ENCODE measurements around the gene KDM4B.
A peak's percentile ranks its signal among the peaks of the same experiment; 100 is the strongest.

KDM4B gene

DNA sequence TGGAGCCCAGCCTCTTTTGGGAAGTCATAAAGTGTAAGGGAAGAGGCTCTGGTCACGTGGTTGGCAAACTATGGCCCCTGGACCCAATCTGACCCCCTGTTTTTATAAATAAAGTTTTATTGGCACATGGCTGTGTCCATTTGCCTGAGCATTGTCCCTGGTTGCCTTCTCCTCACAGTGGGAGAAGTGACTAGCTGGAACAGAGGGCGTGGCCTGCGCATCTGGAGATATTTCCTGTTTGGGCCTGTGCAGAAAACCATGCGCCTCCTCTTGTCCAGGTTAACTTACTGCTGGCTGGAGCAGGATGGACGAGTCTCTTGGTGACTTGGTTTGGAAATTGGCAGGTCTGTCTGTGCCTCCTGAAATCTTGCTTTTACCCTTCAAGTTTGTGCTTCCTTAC, 48.3 kb downstream of the KDM4B start:
- no peak overlapping the region for H3K4me3 ChIP-seq (ENCODE audit: low read depth, low read length)
- DNase-seq (ENCODE audit: low read depth, low spot score): no peak
- TF ChIP-seq, protein P1, sequence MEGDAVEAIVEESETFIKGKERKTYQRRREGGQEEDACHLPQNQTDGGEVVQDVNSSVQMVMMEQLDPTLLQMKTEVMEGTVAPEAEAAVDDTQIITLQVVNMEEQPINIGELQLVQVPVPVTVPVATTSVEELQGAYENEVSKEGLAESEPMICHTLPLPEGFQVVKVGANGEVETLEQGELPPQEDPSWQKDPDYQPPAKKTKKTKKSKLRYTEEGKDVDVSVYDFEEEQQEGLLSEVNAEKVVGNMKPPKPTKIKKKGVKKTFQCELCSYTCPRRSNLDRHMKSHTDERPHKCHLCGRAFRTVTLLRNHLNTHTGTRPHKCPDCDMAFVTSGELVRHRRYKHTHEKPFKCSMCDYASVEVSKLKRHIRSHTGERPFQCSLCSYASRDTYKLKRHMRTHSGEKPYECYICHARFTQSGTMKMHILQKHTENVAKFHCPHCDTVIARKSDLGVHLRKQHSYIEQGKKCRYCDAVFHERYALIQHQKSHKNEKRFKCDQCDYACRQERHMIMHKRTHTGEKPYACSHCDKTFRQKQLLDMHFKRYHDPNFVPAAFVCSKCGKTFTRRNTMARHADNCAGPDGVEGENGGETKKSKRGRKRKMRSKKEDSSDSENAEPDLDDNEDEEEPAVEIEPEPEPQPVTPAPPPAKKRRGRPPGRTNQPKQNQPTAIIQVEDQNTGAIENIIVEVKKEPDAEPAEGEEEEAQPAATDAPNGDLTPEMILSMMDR (IDR thresholded peaks at IDR 0.05; ENCODE audit: low read depth, low read length): no peak
- in situ Hi-C loops (cut with HindIII; ENCODE audit: low sequenced_read_pairs): no loop called here

DNA sequence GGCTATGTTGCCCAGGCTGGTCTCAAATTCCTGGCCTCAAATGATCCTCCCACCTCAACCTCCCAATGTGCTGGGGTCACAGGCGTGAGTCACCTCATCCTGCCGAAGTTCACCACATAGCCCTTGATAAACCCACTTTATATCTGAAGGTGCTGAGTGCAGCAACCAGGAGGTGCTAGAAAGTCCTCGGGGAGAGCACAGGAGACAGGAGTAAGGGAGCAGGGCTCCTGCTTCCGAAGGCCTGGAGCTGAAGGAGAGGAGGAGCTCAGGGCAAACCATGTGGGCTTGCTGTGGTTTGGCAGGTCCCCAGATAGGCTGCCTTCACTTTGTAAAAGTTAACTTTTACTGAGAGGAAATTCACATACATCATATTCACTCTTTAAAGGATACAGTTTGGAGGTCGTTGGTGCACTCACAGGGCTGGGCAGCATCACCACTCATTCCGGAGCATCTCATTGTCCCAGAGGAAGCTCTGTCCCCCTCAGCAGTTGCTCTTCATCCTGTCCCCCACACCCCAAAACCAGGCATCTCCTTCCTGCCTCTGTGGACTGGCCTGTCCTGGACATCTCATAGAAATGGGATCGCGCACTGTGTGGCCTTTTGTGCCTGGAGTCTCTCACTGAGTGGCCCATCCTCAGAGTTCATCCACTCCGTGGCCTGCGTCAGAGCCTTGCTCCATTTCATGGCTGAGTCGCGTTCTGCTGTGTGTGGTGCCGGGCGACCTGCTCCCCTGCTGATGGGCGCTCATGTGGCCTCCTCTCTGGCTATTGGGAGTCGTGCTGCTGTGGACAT, 49.5 kb downstream of the KDM4B start:
- no peak overlapping the region for H3K4me3 ChIP-seq (ENCODE audit: low read depth, low read length)
- TF ChIP-seq, protein P1 (IDR thresholded peaks at IDR 0.05; ENCODE audit: low read depth, low read length): no peak
- in situ Hi-C loops (cut with HindIII; ENCODE audit: low sequenced_read_pairs): no loop called here
- DNase-seq (ENCODE audit: low read depth, low spot score): peak; percentile 64

DNA sequence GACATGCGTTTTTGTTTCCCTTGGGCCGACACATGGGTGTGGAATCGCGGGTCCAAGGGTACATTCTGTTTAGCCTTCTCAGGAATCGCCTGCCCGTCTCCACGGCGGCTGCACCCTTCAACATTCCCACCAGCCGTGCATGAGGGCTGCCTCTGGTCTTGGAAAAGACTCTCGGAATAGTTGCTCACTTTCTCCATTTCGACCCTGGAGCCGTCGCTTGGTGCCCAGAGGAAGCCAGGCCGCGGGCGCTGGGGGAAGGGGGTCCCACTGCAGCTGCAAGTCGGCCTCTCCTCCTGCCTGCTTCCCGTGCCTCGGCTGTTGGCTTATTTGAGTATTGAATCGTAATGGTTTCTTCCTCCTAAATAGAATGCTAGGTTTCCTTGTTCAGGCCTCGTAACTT, 51.5 kb downstream of the KDM4B start:
- TF ChIP-seq, protein P1 (IDR thresholded peaks at IDR 0.05; ENCODE audit: low read depth, low read length): no peak
- in situ Hi-C loops (cut with HindIII; ENCODE audit: low sequenced_read_pairs): no loop called here
- no peak for DNase-seq (ENCODE audit: low read depth, low spot score)
- no peak overlapping the region for H3K4me3 ChIP-seq (ENCODE audit: low read depth, low read length)

DNA sequence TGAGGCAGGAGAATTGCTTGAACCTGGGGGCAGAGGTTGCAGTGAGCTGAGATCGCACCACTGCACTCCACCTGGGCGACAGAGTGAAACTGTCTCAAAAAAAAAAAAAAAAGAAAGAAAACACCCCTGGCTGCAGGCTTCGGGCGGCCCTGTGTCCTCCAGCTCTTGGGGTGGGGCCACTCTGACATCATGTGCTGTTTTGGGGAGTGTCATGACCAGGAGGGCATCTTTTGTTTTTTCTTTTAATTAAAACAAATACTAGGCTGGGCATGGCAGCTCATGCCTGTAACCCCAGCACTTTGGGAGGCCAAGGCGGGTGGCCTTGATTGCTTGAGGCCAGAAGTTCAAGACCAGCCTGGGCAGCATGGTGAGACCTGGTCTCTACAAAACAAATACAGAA, 52.1 kb downstream of the KDM4B start:
- no peak for DNase-seq (ENCODE audit: low read depth, low spot score)
- in situ Hi-C loops (cut with HindIII; ENCODE audit: low sequenced_read_pairs): no loop called here
- no peak overlapping the region for H3K4me3 ChIP-seq (ENCODE audit: low read depth, low read length)
- TF ChIP-seq, protein P1 (IDR thresholded peaks at IDR 0.05; ENCODE audit: low read depth, low read length): no peak

DNA sequence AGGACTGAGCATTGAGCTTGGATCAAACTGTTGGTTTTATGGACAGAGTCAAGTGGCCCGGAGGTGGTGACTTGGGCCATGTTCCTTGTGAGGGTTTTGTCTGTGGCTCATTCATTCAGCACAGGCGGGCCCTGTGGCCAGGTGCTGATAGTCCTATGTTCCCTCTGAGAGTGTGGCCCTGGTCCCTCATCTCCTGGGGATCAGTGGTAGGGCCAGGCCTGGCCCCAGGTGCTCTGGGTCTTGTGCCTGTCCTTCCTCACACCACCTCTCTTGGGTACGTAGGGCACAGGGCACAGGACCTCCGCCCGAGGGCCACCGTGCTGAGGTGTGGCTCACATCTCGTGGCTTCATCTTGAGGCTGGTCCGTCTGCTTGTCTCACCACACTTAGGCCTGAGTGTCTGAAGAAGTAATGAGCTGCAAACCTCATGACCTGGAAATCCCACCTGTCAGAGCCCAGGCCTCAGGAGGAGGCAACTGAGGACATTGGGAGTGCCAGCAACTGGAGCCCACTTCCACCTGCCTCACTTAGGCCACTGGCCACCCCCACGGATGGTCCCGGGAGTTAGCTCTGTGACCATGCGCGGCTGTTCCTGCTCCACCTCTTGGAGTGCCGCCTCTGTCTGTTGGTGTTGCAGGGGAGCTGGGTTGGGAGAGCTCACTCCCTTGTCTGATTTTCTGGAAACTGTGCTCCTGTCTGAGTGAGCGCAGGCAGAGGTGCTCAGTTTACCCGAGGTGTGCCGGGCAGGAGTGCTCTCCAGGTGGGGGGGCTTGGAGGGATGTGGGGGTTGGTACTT, 53.4 kb downstream of the KDM4B start:
- in situ Hi-C loops (cut with HindIII; ENCODE audit: low sequenced_read_pairs): no loop called here
- DNase-seq (ENCODE audit: low read depth, low spot score): no peak
- TF ChIP-seq, protein P1 (IDR thresholded peaks at IDR 0.05; ENCODE audit: low read depth, low read length): no peak
- no peak overlapping the region for H3K4me3 ChIP-seq (ENCODE audit: low read depth, low read length)

DNA sequence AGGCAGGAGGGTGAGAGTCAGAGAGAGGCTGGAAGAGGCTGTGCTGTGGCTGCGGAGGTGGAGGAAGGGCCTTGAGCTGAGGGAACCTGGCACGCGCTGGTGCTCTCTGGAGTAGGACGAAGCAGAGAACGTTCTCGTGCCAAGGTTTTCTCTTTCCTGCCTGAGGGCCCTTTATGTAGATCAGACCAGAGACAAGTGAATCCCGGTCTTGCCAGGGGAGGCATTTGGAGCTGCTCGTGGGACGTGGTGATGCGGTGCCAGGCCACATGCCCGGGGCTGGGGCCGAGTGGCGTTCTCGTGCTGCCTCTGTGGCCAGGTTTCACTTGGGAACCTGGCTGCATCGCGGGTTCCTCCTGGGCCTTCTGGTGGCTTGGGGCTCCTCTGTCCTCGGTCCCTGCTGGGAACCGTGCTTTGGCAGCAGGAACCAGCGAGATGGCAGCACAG, 54.2 kb downstream of the KDM4B start:
- no peak for DNase-seq (ENCODE audit: low read depth, low spot score)
- in situ Hi-C loops (cut with HindIII; ENCODE audit: low sequenced_read_pairs): no loop called here
- no peak overlapping the region for H3K4me3 ChIP-seq (ENCODE audit: low read depth, low read length)
- TF ChIP-seq, protein P1 (IDR thresholded peaks at IDR 0.05; ENCODE audit: low read depth, low read length): no peak
